ENCODE measurements around the gene C8G.

C8G gene

DNA sequence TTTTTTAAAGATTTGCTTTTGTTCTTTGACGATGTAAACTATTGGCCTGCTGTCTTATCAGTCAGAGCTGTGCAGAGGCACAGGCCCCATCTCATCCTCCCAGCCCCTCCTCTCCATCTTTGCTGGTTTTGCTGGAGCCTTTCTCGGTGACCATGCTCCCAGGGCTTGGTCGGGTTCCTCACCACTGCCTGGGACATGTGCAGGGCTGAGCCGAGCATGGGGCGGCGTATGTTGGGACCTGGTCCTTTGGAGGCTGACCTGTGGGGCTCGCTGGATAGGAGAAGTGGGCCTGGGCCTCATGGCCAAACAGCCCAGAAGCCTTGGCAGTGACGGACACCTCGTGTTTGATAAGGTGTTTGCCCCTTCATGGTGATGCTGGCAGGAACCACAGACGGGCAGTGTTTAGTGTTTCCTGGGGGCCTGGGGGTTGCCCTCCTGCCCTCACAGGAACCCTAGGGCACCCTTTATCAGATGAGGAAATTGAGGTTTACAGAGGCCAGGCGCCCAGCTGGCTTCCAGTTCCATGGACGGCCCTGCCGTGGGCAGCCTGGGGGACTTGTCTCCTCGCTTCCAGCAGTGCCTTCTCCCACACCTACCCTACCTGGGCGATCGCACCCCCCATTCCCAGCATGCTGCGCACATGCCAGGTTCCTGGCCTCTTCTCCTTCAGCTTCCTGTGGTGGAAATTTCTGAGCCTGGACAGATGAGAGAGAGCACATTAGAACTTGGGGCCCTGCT lies 31.2 kb upstream of the C8G start:
- no peak overlapping the region for H3K27ac Mint-ChIP-seq
- peaks cover 7% of the 10 kb centered on the region for H3K4me1 Mint-ChIP-seq
- peaks cover 7% of the 10 kb centered on the region for H3K36me3 Mint-ChIP-seq
- H3K4me3 Mint-ChIP-seq: no peak overlapping the region
- H3K27me3 Mint-ChIP-seq: no peaks in the 10 kb centered on the region
- H3K9me3 Mint-ChIP-seq: no peaks in the 10 kb centered on the region

DNA sequence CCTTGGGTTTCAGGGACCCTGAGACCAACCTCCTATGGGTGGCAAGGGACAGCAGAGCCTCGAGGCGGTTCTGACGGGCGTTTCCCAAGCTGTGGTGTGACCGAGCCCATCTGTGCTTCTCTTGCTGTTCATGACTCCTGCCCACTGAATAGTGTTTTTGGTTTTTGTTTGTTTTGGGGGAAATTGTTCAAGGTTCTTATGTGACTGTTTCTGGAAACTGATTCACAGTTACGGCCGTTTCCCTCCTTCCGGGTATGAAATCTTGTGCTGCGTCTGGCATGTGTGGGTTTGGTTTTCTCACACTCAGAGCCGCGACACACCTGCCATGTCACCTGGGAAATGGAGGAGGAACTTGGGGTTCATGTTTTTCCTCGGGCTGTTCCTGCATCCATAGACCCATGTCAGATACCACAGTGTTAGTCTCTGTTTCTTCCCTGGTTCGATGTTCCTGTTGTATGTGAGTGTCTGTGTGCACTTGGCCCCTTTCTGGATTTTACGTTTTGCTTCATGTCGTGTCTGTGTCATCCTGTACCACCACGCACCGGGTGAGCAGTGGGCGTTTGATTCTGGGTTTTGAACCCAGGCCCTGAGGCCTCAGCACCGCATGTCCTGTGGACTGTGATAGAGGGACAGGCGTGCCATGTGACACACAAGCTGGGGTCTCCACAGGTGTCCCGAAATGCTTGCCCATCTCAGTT lies 29.3 kb upstream of the C8G start:
- peaks cover 7% of the 10 kb centered on the region for H3K4me1 Mint-ChIP-seq
- no peak overlapping the region for H3K4me3 Mint-ChIP-seq
- H3K27me3 Mint-ChIP-seq: no peaks in the 10 kb centered on the region
- peaks cover 4% of the 10 kb centered on the region for H3K36me3 Mint-ChIP-seq
- no peaks in the 10 kb centered on the region for H3K9me3 Mint-ChIP-seq
- H3K27ac Mint-ChIP-seq: no peak overlapping the region

DNA sequence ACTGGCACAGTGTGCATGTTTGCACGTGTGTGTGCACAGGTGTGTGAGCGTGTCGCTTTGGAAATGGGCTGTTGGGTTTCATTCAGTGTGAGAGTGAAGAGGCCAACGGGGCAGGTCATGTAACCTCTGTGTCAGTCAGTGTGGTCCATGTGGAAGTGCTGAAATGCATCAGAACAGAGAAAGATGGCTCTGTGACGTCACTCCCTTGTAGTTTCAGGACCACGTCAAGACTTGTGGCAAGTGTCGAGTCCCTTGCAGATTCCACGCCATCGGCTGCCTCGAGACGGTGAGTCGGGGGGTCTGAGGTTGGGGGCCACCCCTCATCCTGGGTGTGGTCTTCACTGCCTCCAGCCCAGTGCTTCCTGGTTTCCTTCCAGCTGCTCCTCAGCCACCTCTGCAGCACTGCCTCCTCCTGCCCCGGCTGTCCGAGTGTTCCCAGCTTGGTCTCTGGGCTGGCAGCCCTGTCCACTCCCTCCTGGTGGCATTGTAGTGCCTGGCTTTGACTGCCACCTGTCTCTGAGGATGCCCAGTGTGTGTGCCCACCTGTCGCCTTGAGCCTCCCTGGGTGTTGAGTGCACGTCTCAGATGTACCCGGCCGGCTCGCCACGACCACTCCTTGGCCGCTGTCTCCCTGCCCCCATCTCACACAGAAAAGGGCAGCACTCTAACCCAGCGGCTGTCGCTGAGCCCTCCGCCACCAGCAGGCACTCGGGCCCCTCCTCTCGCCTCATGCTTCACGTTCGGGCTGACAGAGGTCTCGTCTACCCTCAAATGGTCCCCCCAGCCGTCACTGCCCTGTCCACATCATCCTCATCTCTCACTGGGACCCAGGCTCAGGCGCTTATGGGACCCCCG lies 28.5 kb upstream of the C8G start:
- no peaks in the 10 kb centered on the region for H3K27me3 Mint-ChIP-seq
- no peak overlapping the region for H3K4me3 Mint-ChIP-seq
- H3K27ac Mint-ChIP-seq: no peak overlapping the region
- H3K9me3 Mint-ChIP-seq: no peaks in the 10 kb centered on the region
- peaks cover 4% of the 10 kb centered on the region for H3K36me3 Mint-ChIP-seq
- peaks cover 7% of the 10 kb centered on the region for H3K4me1 Mint-ChIP-seq

DNA sequence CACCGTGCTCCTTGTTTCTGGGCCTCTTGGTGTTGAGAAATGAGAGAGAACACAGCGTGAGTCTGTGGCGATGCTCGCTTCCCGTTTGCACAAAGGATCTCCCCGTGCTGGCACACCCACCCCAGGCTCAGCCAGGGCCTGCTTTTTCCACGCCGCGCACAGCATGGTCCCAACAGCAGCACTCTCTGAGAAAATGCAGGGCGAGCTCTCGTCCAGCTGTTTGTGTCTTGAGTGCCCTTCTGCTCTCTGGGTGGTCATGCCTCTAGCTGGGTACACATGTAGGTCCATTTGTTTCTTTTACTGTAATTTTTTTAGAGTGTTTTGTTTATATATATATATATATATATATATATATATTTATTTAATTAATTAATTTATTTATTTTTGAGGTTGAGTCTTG lies 27.1 kb upstream of the C8G start:
- Mint-ChIP-seq H3K27me3 (no peaks in the 10 kb centered on the region), H3K4me3 (no peak overlapping the region), H3K4me1 (peaks cover 7% of the 10 kb centered on the region), H3K9me3 (no peaks in the 10 kb centered on the region), H3K27ac (no peak overlapping the region), H3K36me3 (peaks cover 4% of the 10 kb centered on the region)

DNA sequence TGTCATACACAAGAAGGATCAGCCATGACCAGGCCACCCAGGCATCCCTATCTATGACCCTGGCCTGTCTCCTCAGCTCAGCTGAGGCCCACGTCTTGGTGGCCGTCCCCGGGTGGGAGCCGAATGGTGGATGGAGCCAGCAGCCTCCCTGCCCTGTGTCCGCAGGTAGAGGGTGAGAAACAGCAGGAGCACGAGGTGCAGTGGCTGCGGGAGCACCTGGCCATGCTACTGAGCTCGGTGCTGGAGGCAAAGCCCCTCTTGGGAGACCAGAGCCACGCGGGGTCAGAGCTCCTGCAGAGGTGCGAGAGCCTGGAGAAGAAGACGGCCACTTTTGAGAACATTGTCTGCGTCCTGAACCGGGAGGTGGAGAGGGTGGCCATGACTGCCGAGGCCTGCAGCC lies 25.0 kb upstream of the C8G start:
- H3K27ac Mint-ChIP-seq: no peak overlapping the region
- no peaks in the 10 kb centered on the region for H3K9me3 Mint-ChIP-seq
- H3K4me3 Mint-ChIP-seq: no peak overlapping the region
- H3K4me1 Mint-ChIP-seq: peaks cover 4% of the 10 kb centered on the region
- H3K27me3 Mint-ChIP-seq: no peaks in the 10 kb centered on the region
- peaks cover 6% of the 10 kb centered on the region for H3K36me3 Mint-ChIP-seq

DNA sequence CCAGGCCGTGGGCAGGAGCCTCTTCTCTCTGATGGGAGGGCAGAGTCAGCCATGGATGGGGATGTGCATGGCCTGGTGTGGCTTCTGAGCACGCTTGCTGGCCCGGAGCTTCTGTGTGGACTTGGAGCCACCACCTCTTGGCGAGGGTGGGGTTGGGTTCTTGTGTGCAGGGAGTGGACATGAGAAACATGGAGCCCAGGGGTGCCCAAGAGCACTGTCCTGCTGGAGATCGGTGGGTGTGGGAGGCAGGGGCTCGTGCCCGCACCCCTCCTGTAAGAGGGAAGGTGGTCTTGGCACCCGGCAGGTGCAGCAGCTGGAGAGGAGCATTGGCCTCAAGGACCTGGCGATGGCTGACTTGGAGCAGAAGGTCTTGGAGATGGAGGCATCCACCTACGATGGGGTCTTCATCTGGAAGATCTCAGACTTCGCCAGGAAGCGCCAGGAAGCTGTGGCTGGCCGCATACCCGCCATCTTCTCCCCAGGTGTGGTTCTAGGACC lies 24.3 kb upstream of the C8G start:
- Mint-ChIP-seq H3K27me3 (no peaks in the 10 kb centered on the region), H3K27ac (peak overlapping the region; percentile 41), H3K4me1 (peaks cover 4% of the 10 kb centered on the region), H3K9me3 (no peaks in the 10 kb centered on the region), H3K4me3 (no peak overlapping the region), H3K36me3 (peaks cover 6% of the 10 kb centered on the region)

DNA sequence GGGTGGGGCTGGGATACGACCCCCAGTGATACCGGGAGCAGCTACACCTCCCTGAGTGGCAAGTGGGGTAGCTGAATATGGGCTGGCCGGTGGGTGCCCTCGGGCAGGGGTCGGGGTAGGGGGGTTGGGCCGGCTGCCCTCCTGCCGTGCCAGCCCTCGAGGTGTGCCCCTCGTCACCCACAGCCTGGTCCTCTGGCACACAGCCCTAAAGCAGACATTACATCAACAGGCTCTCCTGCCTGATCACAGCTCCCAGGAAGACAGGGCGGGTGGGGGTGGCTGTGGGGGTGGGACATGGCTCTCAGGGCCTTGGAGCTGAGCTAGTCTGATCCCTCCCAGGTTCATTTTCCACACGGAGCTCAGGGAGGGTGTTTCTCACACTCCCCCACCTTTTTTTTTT lies 23.7 kb upstream of the C8G start:
- Mint-ChIP-seq H3K27ac (no peak overlapping the region), H3K4me3 (no peak overlapping the region), H3K36me3 (peaks cover 6% of the 10 kb centered on the region), H3K27me3 (no peaks in the 10 kb centered on the region), H3K4me1 (peaks cover 4% of the 10 kb centered on the region), H3K9me3 (no peaks in the 10 kb centered on the region)

DNA sequence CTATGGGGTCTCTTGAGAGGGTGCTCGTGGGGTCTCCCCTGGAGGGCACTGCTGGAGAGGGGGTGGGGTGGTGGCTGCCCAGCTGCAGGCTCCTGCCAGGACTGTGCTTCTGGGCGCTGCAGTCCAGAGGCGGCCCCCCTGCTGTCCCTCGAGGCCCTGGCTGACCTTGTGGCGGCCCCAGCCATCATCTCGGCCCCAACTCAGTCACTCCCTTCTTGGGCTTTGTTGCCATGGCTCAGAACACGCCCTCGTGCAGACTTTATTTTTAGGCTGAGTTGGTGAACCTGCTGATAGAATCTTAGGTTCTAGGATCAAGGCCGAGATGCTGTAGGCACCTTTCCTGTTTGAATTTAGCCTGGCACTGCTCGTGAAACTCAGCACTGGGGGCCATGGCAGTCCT lies 23.3 kb upstream of the C8G start:
- Mint-ChIP-seq H3K27me3 (no peaks in the 10 kb centered on the region), H3K27ac (no peak overlapping the region), H3K4me3 (no peak overlapping the region), H3K36me3 (peaks cover 6% of the 10 kb centered on the region), H3K9me3 (no peaks in the 10 kb centered on the region), H3K4me1 (peaks cover 4% of the 10 kb centered on the region)

DNA sequence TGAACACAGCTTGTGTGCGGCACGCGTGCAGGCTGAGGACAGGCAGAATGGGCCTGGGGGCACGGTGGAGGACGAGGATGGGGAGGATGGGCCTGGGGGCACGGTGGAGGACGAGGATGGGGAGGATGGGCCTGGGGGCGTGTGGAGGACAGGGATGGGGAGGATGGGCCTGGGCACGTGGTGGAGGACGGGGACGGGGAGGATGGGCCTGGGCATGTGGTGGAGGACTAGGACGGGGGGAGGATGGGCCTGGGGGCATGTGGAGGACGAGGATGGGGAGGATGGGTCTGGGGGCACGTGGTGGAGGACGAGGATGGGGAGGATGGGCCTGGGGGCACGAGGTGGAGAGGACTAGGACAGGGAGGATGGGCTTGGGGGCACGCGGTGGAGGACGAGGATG lies 22.5 kb upstream of the C8G start:
- Mint-ChIP-seq H3K4me3 (no peak overlapping the region), H3K27me3 (no peaks in the 10 kb centered on the region), H3K36me3 (peaks cover 1% of the 10 kb centered on the region), H3K4me1 (peaks cover 4% of the 10 kb centered on the region), H3K27ac (no peak overlapping the region), H3K9me3 (no peaks in the 10 kb centered on the region)

DNA sequence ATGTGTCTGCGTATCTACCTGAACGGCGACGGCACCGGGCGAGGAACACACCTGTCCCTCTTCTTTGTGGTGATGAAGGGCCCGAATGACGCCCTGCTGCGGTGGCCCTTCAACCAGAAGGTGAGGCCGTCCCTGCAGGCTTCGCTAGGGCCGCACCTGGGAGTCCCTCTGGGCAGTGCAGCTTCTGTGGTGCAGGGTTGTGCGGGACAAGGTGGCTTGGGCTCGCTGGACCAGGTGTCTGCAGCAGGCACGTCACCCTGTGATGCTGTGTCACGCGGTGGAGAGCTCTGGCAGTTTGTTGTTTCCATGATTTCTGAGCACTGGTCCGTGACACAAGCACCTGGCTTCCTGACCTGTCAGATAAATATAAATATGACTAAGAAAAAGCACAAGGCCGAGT lies 21.2 kb upstream of the C8G start:
- peaks cover 1% of the 10 kb centered on the region for H3K36me3 Mint-ChIP-seq
- H3K4me1 Mint-ChIP-seq: no peaks in the 10 kb centered on the region
- H3K9me3 Mint-ChIP-seq: no peaks in the 10 kb centered on the region
- no peak overlapping the region for H3K4me3 Mint-ChIP-seq
- H3K27ac Mint-ChIP-seq: no peak overlapping the region
- no peaks in the 10 kb centered on the region for H3K27me3 Mint-ChIP-seq

DNA sequence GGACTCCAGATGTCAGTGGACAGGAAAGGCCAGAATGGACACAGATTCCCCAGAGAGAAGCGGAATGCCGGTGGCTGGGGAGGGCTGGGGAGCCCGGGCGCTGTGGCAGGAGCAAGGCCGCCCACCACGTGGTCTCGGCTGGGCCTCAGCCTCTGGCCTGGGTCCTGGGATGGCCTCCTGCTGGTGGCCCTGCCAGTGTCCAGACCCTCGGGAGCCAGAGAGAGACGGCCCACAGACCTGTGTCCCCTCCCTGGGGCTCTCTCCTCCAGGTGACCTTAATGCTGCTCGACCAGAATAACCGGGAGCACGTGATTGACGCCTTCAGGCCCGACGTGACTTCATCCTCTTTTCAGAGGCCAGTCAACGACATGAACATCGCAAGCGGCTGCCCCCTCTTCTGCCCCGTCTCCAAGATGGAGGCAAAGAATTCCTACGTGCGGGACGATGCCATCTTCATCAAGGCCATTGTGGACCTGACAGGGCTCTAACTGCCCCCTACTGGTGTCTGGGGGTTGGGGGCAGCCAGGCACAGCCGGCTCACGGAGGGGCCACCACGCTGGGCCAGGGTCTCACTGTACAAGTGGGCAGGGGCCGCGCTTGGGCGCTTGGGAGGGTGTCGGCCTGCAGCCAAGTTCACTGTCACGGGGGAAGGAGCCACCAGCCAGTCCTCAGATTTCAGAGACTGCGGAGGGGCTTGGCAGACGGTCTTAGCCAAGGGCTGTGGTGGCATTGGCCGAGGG lies 19.5 kb upstream of the C8G start:
- H3K9me3 Mint-ChIP-seq: no peaks in the 10 kb centered on the region
- no peak overlapping the region for H3K4me3 Mint-ChIP-seq
- H3K27me3 Mint-ChIP-seq: no peaks in the 10 kb centered on the region
- H3K27ac Mint-ChIP-seq: no peak overlapping the region
- H3K36me3 Mint-ChIP-seq: peaks cover 1% of the 10 kb centered on the region
- H3K4me1 Mint-ChIP-seq: no peaks in the 10 kb centered on the region

DNA sequence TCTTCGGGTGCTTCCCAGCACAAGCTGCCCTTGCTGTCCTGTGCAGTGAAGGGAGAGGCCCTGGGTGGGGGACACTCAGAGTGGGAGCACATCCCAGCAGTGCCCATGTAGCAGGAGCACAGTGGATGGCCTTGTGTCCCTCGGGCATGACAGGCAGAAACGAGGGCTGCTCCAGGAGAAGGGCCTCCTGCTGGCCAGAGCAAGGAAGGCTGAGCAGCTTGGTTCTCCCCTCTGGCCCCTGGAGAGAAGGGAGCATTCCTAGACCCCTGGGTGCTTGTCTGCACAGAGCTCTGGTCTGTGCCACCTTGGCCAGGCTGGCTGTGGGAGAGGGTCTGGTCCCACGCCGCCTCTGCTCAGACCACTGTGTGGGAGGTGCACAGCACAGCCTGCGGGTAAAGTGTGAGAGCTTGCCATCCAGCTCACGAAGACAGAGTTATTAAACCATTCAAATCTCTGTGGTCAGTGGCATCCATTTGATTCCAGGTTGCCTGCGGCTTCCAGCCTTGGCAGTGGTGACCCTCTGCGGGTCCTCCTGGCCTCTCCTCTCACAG lies 18.8 kb upstream of the C8G start:
- Mint-ChIP-seq H3K27me3 (no peaks in the 10 kb centered on the region), H3K9me3 (no peaks in the 10 kb centered on the region), H3K4me1 (no peaks in the 10 kb centered on the region), H3K36me3 (peaks cover 1% of the 10 kb centered on the region), H3K4me3 (no peak overlapping the region), H3K27ac (no peak overlapping the region)

DNA sequence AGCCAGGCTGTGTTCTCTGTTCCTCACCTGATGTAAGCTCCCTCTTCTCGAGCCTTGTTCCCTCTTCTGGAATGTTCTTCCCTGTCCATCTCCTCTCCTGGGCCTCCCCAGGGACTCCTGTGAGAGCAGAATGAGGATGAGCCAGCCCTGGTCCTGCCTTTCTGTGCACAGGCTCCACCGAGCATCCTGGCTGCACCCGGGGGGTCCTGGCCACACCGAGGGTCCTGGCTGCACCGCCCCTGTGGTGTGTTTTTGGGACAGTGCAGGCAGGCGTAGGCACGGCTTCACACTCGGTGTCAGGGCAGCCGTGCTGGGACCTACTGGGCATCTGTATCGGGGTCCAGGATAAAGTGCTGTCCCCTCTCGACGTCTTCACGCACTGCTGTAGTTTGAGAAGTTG lies 18.3 kb upstream of the C8G start:
- Mint-ChIP-seq H3K9me3 (no peaks in the 10 kb centered on the region), H3K27me3 (no peaks in the 10 kb centered on the region), H3K4me3 (no peak overlapping the region), H3K36me3 (peaks cover 2% of the 10 kb centered on the region), H3K27ac (peak overlapping the region; percentile 59), H3K4me1 (peaks cover 2% of the 10 kb centered on the region)

DNA sequence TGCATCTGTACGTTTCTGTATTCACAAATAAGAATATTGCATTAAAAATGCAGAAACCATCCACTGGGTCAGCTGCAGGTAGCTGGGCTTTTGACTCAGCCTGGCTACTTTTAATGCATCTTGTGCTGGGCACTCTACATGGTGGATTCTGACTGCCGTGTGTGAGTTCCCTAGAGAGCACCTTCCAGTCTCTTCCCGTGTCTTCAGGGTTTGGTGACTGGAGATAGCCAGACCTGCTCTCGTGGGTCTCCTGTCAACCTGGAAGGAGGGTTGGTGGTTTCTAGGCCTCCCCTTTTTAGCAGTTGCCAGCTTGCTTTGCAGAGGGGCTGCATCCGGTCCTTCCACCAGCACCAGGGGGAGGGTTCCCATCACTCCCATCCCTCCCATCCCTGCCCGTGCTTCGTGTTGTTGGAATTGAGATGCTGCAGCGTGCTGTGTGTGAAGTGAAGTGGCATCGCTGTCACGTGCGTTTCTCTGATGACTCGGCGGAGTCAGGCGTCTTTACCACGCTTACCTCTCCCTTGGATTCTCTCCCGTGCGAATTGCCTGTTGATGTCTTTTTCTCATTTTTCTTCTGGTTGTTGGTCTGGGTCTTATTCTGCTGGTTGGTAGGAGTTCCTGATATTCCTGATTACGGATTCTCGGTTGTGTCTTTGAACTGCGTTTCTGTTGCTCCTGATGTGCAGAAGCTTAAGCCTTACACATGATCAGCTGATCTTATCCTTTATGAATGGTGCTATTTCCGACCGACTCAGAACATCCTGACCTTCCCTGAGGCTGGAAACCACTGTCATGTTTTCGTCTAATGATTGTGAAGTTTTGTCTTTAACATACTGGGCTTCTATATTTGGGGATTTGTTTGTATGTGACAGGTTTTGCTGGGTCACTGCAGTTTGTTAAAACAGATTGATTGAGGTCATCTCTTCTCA lies 17.4 kb upstream of the C8G start:
- no peak overlapping the region for H3K4me3 Mint-ChIP-seq
- H3K27ac Mint-ChIP-seq: peak overlapping the region; percentile 10
- no peaks in the 10 kb centered on the region for H3K9me3 Mint-ChIP-seq
- H3K27me3 Mint-ChIP-seq: no peaks in the 10 kb centered on the region
- H3K36me3 Mint-ChIP-seq: peaks cover 5% of the 10 kb centered on the region
- peaks cover 7% of the 10 kb centered on the region for H3K4me1 Mint-ChIP-seq
